ENCODE measurements around the gene TMCC1.

DNA sequence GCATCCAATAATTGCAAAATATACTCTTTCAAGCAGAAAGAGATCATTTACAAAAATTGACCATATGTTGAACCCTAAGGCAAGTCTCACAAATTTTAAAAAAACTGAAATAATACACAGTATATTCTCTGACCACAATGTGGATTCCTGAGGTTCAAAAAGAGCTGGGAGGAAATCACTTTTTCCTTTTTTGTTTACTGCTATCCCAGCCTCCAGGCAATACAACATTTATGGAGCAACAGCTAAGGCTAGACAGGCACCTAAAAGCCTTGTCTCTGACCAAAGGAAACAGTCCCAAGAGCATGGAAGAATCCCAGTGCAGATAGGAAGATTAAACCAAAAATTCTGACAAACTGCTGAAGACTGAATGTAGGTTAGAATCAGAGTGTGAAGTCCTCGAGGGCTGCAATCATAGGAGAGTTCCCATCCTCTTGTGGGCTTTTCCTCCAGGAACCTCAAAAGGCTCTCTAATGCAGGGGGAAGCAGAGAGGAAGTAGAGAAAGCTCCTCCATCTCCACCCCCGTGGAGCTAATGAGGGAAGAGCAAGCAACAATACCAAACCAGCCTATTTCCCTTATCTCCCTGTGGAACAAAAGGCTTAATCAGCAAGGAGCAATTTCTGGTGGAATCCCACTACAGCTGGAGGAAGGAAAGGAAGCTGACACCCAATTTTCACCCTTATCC, 57.0 kb downstream of the TMCC1 start:
- TF ChIP-seq, protein P1, sequence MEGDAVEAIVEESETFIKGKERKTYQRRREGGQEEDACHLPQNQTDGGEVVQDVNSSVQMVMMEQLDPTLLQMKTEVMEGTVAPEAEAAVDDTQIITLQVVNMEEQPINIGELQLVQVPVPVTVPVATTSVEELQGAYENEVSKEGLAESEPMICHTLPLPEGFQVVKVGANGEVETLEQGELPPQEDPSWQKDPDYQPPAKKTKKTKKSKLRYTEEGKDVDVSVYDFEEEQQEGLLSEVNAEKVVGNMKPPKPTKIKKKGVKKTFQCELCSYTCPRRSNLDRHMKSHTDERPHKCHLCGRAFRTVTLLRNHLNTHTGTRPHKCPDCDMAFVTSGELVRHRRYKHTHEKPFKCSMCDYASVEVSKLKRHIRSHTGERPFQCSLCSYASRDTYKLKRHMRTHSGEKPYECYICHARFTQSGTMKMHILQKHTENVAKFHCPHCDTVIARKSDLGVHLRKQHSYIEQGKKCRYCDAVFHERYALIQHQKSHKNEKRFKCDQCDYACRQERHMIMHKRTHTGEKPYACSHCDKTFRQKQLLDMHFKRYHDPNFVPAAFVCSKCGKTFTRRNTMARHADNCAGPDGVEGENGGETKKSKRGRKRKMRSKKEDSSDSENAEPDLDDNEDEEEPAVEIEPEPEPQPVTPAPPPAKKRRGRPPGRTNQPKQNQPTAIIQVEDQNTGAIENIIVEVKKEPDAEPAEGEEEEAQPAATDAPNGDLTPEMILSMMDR (conservative IDR thresholded peaks at IDR 0.05; ENCODE audit: low read length): no peak
- TF ChIP-seq EZH2phosphoT487 (IDR thresholded peaks at IDR 0.05; ENCODE audit: borderline replicate concordance): no peak
